Dedifferentiated amniotic fluid mesenchymal stem cell (primary cell): ENCODE data around the gene SKAP1.
A peak's percentile ranks its signal among the peaks of the same experiment; 100 is the strongest.

Source experiments
- DNase-seq: peaks from one replicate; pipeline ENCODE4 v3.0.0-alpha.2; 2016; ENCODE audit errors: extremely low spot score

SKAP1 gene

DNA sequence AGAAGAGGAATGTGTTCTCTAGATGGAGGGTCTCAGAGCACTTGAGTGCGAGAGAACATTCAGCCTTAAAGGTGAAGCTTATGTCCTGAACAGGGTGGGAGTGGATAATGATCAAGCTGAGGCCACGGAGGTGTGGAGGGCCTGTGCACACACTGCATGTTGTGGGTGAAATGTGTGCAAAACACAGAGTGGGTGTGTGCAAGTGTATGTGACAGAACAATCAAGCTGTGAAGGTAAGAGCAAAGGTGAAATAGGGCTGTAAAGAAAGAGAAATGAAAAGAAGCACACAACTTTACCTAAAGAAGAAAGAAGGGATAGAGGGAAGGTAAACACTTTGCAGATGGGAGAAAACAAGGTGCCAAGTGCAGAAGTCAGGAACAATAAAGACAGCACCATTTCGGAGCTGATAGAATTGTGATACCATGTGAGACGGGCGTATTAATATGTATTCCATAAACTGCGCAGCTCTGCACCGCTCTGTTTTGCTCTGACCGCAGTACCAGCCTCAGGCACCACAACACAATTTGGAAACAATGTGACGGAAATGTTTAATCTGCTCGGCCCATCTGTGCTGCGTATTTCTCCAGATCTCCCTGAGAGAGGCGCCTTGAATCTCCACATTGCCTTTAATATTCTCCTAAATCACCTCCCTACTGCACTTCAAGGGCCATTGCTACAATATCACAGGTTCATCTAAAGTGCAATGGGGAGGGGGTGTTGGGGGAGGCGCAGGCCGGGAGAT lies 281.8 kb downstream of the SKAP1 start:
- no peak for DNase-seq

DNA sequence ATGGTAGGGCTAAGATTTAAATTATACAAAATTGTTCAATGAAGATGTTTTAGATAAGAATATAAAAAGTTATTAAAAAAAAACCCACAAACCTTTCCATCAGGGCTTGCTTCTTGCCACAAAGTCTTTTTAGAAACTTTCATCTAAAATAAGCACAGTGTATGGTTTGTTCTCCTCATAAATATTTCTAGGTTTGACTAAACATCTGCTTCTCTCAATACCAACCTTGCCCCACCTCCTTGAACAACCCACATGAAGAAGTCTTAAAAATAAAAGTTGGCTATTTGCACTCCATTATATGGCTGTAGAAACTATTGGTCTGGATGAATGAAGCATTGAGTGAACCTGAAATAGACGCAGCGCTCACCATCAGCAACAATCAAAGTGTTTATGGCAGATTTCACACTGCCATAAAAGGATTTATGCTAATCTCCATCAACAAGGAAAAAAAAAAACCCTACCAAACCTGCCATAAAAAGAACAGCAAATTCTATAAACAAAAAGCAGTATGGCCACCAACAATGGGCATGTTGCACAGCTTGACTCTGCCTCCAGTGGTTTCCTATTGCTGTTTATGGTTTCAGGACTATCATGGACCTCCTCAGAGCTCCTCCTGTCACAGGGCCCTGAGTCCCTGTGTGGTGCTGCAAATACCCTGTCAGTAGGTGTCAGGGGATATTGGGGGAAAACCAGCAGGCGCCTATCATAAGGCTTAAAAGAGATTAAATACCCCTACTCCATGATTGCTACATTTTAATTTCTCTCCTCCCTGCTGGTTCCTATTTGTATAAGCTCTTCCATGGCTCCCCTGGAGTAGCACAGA lies 284.8 kb downstream of the SKAP1 start:
- DNase-seq, result no peak

DNA sequence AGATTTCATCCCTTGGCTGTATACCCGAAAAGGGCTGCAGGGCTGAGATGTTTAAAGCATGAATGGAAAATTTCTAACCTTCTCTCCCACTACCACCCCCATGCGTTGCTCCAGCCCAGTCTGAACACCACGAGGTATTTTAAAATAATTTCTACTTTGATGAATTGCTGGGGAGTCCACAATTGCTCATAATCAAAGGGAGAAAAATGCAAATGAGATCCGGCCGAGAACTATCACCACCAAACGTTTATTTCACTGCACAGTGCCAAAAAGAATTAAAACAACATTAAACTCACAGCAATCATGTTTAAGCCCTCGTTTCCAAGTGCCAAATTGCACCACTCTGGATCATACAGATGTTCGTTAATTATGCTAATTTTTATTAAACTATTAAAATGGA lies 285.8 kb downstream of the SKAP1 start:
- no peak for DNase-seq

GRCh38 chr17:48143629-48144028 lies 286.4 kb downstream of the SKAP1 start:
- no peak for DNase-seq

- no peak for DNase-seq
Observed at GRCh38 chr17:48139944-48140343, 290.1 kb downstream of the SKAP1 start.

DNA sequence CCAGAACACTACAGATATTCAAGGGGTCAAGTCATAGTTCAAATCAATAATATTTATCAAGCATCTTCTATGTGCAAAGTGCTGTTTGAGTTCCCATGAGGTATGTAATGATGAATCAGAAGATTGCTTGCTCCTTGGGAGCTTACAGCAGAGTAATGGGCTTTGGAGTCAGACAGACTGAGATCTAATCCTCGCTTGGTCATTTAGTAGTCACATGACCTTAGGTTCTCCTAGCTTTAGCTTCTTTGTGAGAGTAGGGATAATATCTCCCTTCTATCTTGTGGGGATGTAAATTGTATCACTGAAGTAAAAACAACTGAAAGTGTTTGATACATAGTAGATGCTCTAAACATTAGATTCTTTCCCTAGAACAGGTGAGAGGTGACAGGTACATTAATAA lies 292.4 kb downstream of the SKAP1 start:
- no peak for DNase-seq

GRCh38 chr17:48134912-48135480 lies 295.0 kb downstream of the SKAP1 start:
- no peak for DNase-seq

- no peak for DNase-seq
Observed at GRCh38 chr17:48132385-48132784, 297.6 kb downstream of the SKAP1 start.

GRCh38 chr17:48131216-48131824 lies 298.7 kb downstream of the SKAP1 start:
- DNase-seq, result peak; percentile 70

GRCh38 chr17:48129981-48130380 lies 300.0 kb downstream of the SKAP1 start:
- DNase-seq, result no peak

DNA sequence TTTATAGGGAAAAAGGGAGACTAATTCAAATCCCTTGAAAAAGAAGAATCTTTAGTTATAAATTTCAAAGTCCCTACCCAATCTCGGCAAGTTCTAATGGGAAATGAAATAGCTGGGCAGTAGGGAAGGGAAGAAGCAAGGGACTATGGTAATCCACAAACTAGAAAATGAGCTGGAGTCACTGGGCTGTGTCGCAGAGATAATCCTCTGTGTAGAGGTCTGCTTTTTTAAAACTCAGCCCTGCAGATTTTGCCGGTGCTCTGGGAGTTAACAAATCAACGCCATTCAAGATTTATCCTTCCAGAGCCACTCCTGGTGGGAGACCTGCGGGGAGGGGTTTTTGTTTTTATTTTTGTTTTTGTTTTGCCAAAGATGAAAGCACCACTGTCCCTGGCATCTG lies 301.6 kb downstream of the SKAP1 start:
- no peak for DNase-seq

DNA sequence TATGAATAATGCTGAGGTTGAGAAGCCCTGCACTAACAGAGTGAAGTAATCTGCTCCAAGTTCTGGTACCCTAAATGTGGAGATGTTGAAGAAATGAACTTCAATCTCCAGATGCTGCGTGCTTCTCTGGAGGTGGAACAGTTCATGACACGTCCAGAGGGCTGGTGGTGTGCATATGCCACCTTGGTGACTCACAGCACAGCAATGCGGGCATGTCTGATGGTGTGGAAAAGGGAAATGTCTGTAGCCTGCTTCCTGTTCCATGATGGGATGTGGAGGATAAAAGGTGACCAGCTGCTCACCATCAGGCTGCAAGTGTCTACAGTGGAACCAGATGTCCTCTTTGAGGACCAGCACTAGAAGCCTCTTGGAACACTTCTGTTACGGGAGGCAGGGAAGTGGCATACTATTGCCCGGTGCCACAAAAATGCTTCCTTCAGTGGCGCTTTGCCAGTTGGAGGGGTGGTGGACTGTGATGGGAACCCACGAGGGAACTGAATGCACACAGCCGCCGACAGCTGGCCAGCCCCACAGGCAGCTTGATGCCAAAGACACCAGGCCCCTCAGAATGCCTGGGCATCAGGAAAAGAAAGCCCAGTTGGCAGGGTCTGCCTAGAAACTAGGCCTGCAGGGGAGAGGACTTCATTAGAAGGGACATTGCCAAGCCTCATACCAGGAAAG lies 302.5 kb downstream of the SKAP1 start:
- DNase-seq, result no peak

DNA sequence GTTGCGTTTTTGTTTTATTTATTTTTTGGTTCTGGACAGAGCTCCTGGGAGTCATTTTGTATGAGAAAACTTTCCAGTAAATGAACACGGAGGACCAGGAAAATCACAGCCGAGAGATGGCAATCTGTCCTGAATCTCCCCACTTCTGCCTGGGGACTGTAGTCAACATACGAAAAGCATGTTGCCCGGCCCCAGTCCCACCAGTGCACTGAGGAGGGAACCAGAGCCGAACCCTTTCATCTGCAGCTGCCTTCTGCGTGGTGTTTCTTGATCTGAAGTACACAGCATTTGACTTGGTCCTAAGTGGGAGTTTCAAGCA lies 303.5 kb downstream of the SKAP1 start:
- DNase-seq, result no peak

- DNase-seq, result no peak
Observed at GRCh38 chr17:48125829-48126531, 304.0 kb downstream of the SKAP1 start.

GRCh38 chr17:48123776-48124388 lies 306.1 kb downstream of the SKAP1 start:
- no peak for DNase-seq

DNA sequence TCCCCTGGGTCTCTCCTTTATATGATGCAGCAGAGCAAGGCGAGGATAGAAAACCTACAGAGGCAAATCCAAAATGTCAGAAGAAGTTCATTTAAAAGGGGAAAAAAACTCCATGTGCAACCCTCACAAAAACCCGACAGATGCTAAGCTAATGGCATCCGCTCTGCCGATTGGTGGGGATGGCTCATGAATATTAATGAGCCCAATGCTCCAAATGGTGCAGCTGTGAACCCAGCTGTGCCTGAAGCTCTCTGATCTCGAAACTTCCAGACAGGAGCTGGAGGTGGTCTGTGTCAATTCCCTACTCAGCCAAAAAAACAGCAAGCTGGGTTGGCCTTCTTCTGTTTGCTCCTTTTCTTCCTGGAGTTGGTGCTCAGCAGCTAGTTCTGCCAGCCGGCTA lies 306.9 kb downstream of the SKAP1 start:
- DNase-seq, result no peak

DNA sequence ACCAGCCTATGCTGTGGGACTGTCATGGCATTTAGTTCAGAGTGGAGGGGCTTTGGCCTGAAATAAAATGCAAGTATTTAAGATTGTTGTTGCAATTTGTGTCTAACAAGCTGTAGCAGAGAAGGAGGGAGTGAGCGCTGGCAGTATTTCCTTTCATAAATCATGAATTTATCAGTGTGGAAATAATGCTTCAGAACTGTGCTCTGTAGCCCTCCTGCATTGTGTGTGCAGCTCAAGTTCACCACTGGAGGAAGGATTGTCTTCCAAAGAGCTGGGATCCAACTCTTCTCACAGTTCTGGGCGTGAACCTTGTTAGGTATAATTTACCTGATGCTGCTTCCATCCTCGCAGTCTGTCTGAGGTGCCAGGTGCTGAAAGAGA lies 307.4 kb downstream of the SKAP1 start:
- DNase-seq, result no peak

DNA sequence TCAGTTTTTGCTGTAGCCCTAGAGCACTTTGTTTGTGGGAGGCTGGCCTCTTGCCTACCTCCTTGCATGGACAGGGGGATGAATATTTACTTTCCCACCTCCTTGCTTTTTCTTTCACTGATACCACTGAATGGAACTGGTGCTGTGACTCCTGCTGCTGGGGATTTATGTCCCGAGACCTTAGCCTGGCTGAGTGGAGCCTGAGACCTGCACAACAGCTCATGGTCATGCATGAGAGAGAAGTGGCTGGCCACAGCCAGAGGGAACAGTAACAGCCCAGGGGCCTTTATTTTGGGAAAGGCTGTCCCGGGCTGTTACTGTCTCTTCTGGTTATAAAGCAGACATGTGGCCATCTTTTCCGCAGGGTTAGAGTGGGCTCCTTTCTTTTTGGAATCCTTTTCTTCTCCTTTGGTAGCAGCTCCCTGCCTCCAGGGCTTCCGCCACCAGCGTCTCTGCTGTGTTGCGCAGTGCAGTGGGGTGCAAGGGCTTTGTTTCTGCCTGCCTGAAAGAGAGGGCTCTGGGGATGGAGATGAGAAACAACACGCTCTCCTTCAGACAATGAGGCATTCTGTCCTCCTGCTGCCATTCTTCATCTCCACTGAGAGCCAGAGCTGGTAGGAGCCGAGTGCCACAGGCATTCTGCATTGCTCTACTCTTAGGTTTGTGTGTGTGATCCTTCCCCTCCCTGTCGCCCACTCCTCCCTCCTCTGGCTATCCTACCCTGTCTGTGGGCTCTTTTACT lies 307.9 kb downstream of the SKAP1 start:
- no peak for DNase-seq

DNA sequence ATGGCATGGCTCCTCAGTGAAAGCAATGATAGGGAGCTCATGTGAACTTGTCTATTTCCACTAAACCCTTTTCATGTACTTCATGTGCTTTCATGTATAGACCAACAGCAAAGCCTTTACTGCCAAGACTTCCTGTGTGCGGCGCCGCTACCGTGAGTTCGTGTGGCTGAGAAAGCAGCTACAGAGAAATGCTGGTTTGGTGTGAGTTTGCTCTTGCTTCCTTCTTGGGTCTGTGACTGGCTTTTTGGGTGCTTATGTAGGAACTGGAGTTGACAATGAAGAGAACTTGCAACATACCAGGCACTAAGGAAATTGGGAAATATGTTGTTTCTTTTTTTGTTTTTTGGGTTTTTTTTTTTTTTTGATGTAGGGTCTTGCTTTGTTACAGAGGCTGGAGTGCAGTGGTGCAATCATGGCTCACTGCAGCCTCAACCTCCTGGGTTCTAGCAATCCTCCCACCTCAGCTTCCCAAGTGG lies 316.8 kb downstream of the SKAP1 start:
- DNase-seq, result no peak

DNA sequence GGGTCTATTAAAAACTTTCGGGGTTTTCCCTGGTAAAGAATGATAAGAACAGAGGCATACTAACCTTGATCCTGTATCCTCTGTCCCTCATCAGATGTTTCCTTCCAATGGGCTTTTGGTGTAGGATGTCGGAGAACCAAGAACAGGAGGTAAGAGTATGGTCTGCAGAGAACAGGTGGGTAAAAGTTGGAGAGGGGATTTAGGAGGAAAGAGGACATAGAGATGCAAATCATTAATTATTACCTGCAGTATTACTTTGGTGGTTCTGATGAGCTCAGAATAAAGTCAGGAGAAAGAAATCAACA lies 318.1 kb downstream of the SKAP1 start:
- DNase-seq, result no peak
